Measurements from ENCODE around the gene TCF19.

- no peak for TF ChIP-seq CTCF (conservative IDR thresholded peaks at IDR 0.05 in 1 of 2, IDR thresholded peaks at IDR 0.05 in 1 of 2; ENCODE audit: low read depth in 1 of 2, low read length in 2 of 2)
- TF ChIP-seq EZH2 (IDR thresholded peaks at IDR 0.05; ENCODE audit: low read length, missing control alignments), result no peak
Measured at GRCh38 chr6:31113861-31114540, 44.4 kb upstream of the TCF19 start.

Measured in fibroblast of lung (primary cell).